Activated CD8-positive, alpha-beta memory T cell treated with anti-CD3 and anti-CD28 coated beads for 24 hours (primary cell): ENCODE results near the gene PTOV1.

ENCODE experiments used
- DNase-seq: peaks from one replicate; pipeline ENCODE4 v3.0.0-alpha.2; 2020

Gene PTOV1

DNA sequence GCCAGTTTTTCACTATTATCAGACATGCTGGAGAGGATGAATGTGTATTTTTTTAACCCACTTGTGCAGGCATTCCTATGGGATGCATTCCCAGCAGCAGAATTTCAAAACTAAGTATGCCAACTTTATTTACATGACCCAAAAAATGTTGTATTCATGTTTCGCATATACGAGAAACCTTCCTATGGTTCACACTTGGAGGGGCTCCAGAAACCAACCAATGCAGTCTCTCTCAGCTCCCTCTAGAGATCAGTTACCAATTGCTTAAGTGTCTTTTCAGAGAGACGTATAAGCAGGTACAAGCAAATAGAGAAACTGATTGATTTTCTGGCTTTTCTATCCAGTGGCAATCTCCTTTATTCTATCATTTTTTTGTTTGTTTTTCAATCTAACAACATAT is 5.5 kb upstream of the PTOV1 start:
- DNase-seq: no peak

DNA sequence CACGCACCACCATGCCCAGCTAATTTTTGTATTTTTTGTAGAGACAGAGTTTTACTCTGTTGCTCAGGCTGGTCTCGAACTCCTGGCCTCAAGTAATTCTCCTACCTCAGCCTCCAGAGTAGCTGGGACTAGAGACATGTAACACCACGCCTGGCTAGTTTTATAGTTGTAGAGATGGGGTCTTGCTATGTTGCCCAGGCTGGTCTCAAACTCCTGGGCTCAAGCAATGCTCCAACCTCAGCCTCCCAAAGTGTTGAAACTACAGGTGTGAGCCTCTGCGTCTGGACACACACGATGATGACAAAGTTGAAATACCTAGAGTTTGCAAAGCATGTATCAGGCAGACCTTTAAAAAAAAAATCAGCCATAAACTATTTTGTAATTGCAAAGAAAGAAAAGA is 4.6 kb upstream of the PTOV1 start:
- no peak for DNase-seq

DNA sequence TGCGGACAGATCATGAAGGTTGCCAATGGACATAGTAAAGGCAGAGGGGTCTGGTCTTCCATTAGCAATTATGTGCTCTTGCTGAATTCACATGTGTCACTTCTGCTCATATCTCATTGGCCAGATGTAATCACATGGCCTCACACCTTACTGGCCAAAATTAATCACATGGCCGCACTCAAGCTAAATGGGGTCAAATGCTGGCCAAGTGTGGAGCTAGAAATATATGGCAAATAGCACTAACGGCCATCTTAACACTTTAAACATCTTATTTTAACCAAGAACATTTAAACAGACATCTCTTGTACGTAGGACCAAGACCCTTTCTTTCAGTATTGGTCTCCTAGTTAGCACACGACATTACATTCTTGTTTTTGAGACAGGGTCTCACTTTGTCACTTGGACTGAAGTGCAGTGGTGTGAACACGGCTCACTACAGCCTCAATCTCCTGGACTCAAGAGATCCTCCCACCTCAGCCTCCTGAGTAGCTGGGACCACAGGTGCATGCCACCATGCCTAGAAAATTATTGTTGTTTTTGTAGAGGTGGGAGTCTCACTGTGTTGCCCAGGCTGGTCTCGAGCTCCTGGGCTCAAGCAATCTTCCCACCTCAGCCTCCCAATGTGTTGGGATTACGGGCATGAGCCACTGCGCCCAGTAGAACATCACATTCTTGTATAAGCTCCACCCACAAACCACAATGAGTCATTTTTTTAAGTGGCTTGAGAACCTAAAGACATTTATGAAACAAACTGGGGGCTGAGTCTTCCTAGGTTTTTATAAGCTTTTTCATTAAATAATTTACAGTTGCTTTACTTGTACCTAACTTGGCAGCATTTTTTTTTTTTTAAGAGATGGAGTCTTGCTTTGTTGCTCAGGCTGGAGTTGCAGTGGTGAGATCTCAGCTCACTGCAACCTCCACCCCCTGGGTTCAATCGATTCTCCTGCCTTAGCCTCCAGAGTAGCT is 2.9 kb upstream of the PTOV1 start:
- peak; percentile 61 for DNase-seq

- DNase-seq: no peak
These were observed 2.0 kb upstream of the PTOV1 start for GRCh38 chr19:49848938-49849337.

DNA sequence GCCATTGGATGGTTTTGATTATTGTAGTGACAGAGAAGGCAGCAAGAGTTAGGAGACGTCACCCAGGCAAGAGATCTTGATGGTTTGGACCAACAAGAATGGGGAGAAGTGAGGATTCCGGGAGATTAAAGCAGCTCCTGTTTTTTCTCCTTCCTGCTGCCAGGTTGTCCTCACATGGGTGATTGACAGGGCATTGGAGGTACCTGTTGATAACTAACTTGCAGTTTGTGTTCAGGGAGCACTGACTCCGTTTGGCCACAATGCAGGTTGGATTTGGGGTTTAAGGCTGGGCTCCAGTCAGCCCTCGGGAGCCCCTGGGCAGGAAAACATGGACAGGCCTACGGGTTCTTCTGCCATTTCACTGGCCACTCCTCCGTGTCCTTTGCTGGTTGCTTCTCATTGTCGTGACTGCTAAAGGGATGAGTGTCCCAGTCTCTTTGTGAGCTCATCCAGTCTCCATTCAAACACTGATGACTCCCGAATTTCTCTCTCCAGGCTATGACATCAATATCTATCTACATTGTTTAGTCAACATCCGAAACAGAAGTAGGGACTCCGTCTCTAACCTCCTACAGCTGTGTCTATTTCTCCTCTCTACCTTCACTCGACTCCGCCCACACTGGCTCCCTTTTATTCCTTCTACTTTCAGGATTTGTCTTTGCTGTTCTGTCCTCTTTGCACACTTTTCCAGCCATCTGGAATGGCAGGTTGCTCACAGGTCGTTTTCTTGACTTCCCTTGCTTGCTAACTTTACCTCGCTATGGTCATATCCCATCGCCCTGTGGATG is 1.3 kb upstream of the PTOV1 start:
- no peak for DNase-seq

DNA sequence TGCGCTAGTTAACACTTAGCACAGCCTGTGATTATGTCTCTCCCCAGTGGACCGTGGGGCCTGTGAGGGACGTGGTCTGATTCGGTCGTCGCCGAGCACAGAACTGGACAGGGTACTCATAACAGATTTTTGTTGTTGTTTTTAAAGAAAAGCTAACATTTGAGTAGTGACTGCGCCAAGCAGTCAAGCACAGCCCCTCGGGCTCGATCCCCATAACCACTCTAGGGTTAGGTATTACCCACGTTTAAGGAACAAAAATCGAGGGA is 805 bp upstream of the PTOV1 start:
- DNase-seq: no peak

DNA sequence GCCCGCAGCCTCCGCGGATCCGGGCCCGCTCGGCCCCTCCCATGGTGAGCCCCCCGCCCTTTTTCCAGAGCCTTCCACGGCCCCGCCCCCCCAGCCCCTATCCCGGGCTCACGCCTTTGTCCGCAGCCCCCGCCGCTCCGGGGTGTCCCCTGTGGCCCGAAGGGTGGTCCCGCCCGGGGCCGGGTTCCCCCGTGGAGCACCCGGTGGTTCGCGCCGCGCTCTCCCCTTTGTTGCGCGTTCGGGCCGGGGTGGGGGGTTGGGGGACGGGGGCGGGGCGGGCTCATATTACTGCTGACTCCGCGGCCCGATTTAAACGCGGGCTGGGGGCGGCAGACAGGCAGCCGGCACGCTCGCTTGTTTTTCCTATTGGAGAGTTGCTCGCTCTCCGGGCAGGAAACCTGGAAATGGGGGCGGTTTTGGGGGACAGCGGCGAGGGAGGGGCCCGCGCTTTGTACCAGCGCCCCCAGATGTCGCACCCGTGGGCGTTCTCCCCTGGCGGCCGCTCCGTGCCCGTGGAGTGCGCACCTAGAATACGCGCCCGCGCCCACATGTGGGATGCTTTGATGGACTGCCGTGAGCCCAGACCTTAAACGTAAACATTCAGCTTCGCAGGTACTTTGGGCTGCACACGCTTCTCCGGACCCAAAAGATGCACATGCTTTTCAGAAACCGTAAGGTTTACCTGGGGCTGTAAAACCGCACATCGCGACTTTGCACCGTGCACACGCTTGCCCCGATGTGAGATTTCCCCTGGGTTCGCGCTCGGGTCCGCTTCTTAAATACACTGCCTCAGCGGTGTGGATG is 699 bp downstream of the PTOV1 start:
- DNase-seq: peak; percentile 66

- DNase-seq: no peak
These were observed 1.7 kb downstream of the PTOV1 start for GRCh38 chr19:49852631-49853126.

- DNase-seq: no peak
These were observed 3.0 kb downstream of the PTOV1 start for GRCh38 chr19:49853852-49854377.

DNA sequence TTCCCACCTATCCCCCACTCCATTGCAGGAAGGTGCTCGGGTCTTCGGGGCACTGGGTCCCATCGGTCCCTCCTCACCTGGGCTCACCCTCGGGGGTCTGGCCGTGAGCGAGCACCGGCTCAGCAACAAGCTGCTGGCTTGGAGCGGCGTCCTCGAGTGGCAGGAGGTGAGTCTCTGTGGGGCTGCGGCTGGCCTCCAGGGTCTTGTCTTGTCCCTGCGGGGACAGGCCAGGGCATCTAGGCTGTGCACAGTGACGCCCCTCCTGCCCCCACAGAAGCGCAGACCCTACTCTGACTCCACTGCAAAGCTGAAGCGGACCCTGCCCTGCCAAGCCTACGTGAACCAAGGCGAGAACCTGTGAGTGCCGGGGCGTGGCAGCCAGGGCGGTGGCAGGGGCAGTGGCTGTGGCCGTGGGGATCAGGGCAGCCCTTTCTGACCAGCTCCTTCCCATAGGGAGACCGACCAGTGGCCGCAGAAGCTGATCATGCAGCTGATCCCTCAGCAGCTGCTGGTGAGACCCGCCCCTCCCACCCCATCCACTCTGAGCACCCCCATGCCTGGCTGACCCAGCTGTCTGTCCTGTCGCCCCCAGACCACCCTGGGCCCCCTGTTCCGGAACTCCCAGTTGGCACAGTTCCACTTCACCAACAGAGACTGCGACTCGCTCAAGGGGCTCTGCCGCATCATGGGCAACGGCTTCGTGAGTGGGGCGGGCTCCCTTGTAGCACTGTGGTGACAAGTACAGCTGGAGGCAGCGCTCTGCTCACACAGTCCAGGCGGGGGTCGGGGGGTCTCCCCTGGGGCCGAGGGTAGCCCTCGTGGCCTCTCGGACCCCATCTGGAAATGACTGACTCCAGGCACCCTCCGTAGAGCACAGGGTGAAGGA is 3.7 kb downstream of the PTOV1 start:
- peak; percentile 62 for DNase-seq

GRCh38 chr19:49855277-49855675 is 4.3 kb downstream of the PTOV1 start:
- DNase-seq: no peak

DNA sequence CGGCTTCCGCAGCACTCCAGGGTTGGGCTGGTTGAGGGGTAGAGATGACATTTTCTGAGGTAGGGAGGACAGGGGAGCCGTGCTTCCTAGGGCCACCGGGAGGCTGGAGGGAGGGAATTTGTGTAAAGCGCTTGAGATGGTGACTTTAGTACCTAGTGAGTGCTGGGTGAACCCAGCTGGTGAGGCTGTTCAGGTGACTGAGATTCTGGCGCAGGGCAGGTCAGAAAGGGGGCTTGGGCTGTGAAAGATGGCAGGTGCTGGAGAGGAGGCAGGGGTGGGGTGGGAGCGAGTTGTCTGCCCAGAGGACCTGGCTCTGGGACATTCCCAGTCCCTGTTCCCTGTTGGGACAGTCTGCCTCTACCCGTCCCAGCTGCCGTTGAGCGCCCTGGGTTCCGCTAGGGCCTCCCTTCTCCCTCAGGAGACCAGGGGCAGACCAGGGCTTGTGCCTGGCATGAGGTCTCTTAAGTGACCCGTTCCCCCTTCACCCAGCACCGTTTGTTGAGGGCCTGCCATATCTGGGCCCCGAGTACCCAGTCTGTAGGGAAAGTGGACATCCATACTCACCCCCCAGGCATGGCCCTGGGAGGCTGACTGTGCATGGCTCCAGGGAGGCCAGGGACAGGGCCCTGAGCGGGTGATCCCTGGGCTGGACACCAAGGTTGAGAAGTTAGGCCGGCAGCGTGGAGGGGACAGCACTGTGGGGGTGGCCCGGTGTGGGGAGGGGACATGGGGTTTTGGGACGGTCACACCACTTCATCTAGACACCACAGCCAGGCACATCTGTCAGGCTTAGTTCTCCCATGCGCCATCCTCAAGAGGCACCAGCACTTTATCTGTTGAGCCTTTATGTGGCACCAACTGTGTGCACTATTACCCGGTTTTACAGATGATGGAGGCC is 5.0 kb downstream of the PTOV1 start:
- no peak for DNase-seq

GRCh38 chr19:49856574-49857021 is 5.6 kb downstream of the PTOV1 start:
- DNase-seq: no peak

- no peak for DNase-seq
These were observed 6.3 kb downstream of the PTOV1 start for GRCh38 chr19:49857061-49857837.

- no peak for DNase-seq
These were observed 6.8 kb downstream of the PTOV1 start for GRCh38 chr19:49857838-49858087.

- DNase-seq: no peak
These were observed 7.4 kb downstream of the PTOV1 start for GRCh38 chr19:49858088-49858985.

GRCh38 chr19:49859682-49860335 is 8.8 kb downstream of the PTOV1 start:
- DNase-seq: no peak

- no peak for DNase-seq
These were observed 9.6 kb downstream of the PTOV1 start for GRCh38 chr19:49860336-49861102.
